Breast epithelium (tissue), 3 donors: Measurements from ENCODE around the gene CCBE1.

ENCODE experiments used
- POLR2A ChIP-seq: fragments of 450-650 bp; IDR thresholded peaks from one replicate; pipeline ENCODE4 v1.6.1; 2016; ENCODE audit warnings: antibody characterized with exemption, mild to moderate bottlenecking, moderate library complexity
- TF ChIP-seq, protein P1 (sequence below), 3 donors: fragments of 450-650 bp; IDR thresholded peaks; one replicate each; pipeline ENCODE4 v1.5.1; 2016 to 2017; ENCODE audit warnings: antibody characterized with exemption in 3 of 3, mild to moderate bottlenecking in 3 of 3, moderate library complexity in 3 of 3

DNA sequence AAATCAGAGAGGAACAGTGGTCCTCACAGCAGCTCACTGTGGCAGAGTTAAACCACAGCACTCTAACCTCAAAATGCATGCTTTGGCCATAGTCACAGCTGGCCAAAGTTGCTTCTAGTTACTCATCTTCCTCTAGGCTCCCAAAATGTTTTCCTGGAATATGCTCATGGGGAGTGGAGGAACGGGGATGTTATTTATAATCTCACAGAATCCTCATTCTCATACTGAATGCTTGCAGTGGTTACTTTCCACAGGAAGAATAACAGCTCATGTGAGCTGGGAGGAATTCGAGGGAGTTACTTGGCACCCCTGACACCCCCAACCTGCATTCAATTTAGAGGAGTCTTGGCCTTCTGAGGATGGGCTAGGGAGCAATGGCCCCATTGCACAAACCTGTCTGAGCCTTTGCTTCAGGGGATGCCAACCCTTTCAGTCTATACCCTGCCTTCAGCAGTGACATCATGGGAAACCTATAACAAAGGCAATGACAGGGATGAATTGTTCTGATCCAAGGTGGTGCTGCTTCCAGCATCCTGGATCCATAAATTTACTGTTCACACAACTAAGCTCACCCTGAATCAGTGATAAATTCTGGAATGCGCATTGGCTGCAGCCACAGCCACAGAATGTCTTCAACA is 22.4 kb upstream of the CCBE1 start:
- TF ChIP-seq POLR2A: no peak
- TF ChIP-seq, protein P1, sequence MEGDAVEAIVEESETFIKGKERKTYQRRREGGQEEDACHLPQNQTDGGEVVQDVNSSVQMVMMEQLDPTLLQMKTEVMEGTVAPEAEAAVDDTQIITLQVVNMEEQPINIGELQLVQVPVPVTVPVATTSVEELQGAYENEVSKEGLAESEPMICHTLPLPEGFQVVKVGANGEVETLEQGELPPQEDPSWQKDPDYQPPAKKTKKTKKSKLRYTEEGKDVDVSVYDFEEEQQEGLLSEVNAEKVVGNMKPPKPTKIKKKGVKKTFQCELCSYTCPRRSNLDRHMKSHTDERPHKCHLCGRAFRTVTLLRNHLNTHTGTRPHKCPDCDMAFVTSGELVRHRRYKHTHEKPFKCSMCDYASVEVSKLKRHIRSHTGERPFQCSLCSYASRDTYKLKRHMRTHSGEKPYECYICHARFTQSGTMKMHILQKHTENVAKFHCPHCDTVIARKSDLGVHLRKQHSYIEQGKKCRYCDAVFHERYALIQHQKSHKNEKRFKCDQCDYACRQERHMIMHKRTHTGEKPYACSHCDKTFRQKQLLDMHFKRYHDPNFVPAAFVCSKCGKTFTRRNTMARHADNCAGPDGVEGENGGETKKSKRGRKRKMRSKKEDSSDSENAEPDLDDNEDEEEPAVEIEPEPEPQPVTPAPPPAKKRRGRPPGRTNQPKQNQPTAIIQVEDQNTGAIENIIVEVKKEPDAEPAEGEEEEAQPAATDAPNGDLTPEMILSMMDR (IDR thresholded peaks at IDR 0.05): no peak
